Islet precursor cell (in vitro differentiated cells): Measurements from ENCODE around the gene ZNF621.
"Not testable (repeated sequence)": the region's sequence is repeated elsewhere in the genome, so short reads cannot be mapped to it uniquely, and the experiment has no call there.

Experiments
- DNase-seq: peaks from one replicate; pipeline ENCODE4 v3.0.0-alpha.2; 2018

The ZNF621 gene

GRCh38 chr3:40546816-40547215 lies 22.1 kb downstream of the ZNF621 start:
- DNase-seq: peak; percentile 59

- no peak for DNase-seq
These were observed 25.4 kb downstream of the ZNF621 start for GRCh38 chr3:40550167-40550566.

- DNase-seq: no peak
These were observed 32.9 kb downstream of the ZNF621 start for GRCh38 chr3:40557575-40558161.

GRCh38 chr3:40562482-40562881 lies 37.7 kb downstream of the ZNF621 start:
- DNase-seq: not testable (repeated sequence)

GRCh38 chr3:40565629-40566028 lies 40.9 kb downstream of the ZNF621 start:
- DNase-seq: not testable (repeated sequence)

- DNase-seq: no peak
These were observed 41.9 kb downstream of the ZNF621 start for GRCh38 chr3:40566694-40567093.

GRCh38 chr3:40572588-40572987 lies 47.8 kb downstream of the ZNF621 start:
- DNase-seq: no peak

- no peak for DNase-seq
These were observed 49.3 kb downstream of the ZNF621 start for GRCh38 chr3:40574050-40574449.

GRCh38 chr3:40574661-40575060 lies 49.9 kb downstream of the ZNF621 start:
- no peak for DNase-seq

- no peak for DNase-seq
These were observed 51.6 kb downstream of the ZNF621 start for GRCh38 chr3:40576396-40576795.

GRCh38 chr3:40580494-40581091 lies 55.8 kb downstream of the ZNF621 start:
- DNase-seq: peak; percentile 87

- no peak for DNase-seq
These were observed 56.4 kb downstream of the ZNF621 start for GRCh38 chr3:40581166-40581565.

GRCh38 chr3:40582401-40583027 lies 57.8 kb downstream of the ZNF621 start:
- DNase-seq: no peak

- no peak for DNase-seq
These were observed 58.9 kb downstream of the ZNF621 start for GRCh38 chr3:40583691-40584090.

- DNase-seq: peak; percentile 92
These were observed 59.9 kb downstream of the ZNF621 start for GRCh38 chr3:40584625-40585189.

- DNase-seq: no peak
These were observed 60.7 kb downstream of the ZNF621 start for GRCh38 chr3:40585381-40586016.

- DNase-seq: no peak
These were observed 62.1 kb downstream of the ZNF621 start for GRCh38 chr3:40586901-40587300.

- DNase-seq: peak; percentile 67
These were observed 63.6 kb downstream of the ZNF621 start for GRCh38 chr3:40588406-40588805.
